Keratinocyte (primary cell): ENCODE results near the gene CNTNAP2. TPM values are rescaled to one million over a fixed set of nuclear protein-coding genes. Genes with fewer than 3 reads are reported as not detected.

ENCODE experiments used
- DNase-seq: peaks from one replicate; pipeline ENCODE4 v3.0.0-alpha.2; 2011; ENCODE audit warnings: low read depth, missing footprints, low spot score
- FAIRE-seq: peaks from 2 replicates; lab custom pipeline; 2011; peaks lifted over from hg19 to GRCh38; lab: Jason Lieb, UNC
- H2AFZ ChIP-seq: 2 replicates; pipeline ENCODE4 v1.6.0; 2012; ENCODE audit warnings: low read length, control low read depth, inconsistent platforms; ENCODE audit not compliant: control insufficient read depth
- H3K27ac ChIP-seq: 2 replicates; pipeline ENCODE4 v1.5.1; 2011; ENCODE audit warnings: low read length; ENCODE audit not compliant: control insufficient read depth, insufficient read depth
- H3K27me3 ChIP-seq: 3 replicates; pipeline ENCODE4 v1.6.0; 2011; ENCODE audit warnings: low read length; ENCODE audit not compliant: control insufficient read depth, insufficient read depth; ENCODE audit errors: extremely low read depth
- H3K36me3 ChIP-seq, 2 experiments: 2 replicates in 1 of 2; 3 replicates in 1 of 2; pipeline ENCODE4 v1.5.1; 2011; ENCODE audit warnings: low read length in 2 of 2, mild to moderate bottlenecking in 1 of 2; ENCODE audit not compliant: control insufficient read depth in 2 of 2, insufficient read depth in 2 of 2; ENCODE audit errors: extremely low read depth in 1 of 2
- H3K4me1 ChIP-seq: 3 replicates; pipeline ENCODE4 v1.5.1; 2011; ENCODE audit warnings: low read length; ENCODE audit not compliant: control insufficient read depth, insufficient read depth; ENCODE audit errors: extremely low read depth
- H3K4me2 ChIP-seq: 3 replicates; pipeline ENCODE4 v1.6.0; 2011; ENCODE audit warnings: low read depth, low read length; ENCODE audit not compliant: control insufficient read depth, insufficient read depth; ENCODE audit errors: extremely low read depth
- H3K4me3 ChIP-seq, 3 experiments: fragments of 200-600 bp in 1 of 3; sonication (generic) in 1 of 3; 2 replicates in 2 of 3; 3 replicates in 1 of 3; pipeline ENCODE4 v1.5.1; 2011 to 2016; ENCODE audit warnings: low read length in 3 of 3, mild to moderate bottlenecking in 3 of 3, control low read depth in 2 of 3, inconsistent platforms in 1 of 3, low read depth in 1 of 3, mixed read lengths in 1 of 3, mixed run types in 1 of 3, moderate library complexity in 1 of 3; ENCODE audit not compliant: control insufficient read depth in 2 of 3, insufficient read depth in 2 of 3; ENCODE audit errors: extremely low read depth in 1 of 3
- H3K79me2 ChIP-seq: 2 replicates; pipeline ENCODE4 v1.6.0; 2012; ENCODE audit warnings: low read length; ENCODE audit not compliant: control insufficient read depth, insufficient read depth
- H3K9ac ChIP-seq: 3 replicates; pipeline ENCODE4 v1.6.0; 2011; ENCODE audit warnings: low read length; ENCODE audit not compliant: control insufficient read depth, insufficient read depth; ENCODE audit errors: extremely low read depth
- H3K9me1 ChIP-seq: 3 replicates; pipeline ENCODE4 v1.6.0; 2011; ENCODE audit warnings: low read length; ENCODE audit not compliant: control insufficient read depth, insufficient read depth; ENCODE audit errors: extremely low read depth
- H3K9me3 ChIP-seq: 2 replicates; pipeline ENCODE4 v1.5.1; 2012; ENCODE audit warnings: low read depth, low read length; ENCODE audit not compliant: control insufficient read depth
- H4K20me1 ChIP-seq: 3 replicates; pipeline ENCODE4 v1.6.0; 2011; ENCODE audit warnings: low read length; ENCODE audit not compliant: control insufficient read depth, insufficient read depth; ENCODE audit errors: extremely low read depth
- EZH2 ChIP-seq: IDR thresholded peaks from one replicate; pipeline ENCODE4 v1.6.1; 2012; ENCODE audit warnings: inconsistent platforms, mild to moderate bottlenecking, low read length, moderate library complexity
- dilution Hi-C: fragments of 300-500 bp; cut with MboI; formaldehyde crosslinking; loops from one replicate; pipeline ENCODE4 v1.7.0; 2020; ENCODE audit warnings: low sequenced_read_pairs; ENCODE audit not compliant: extremely low pct_ligation_motif_present
- polyA plus RNA-seq, 5 experiments: library from polyadenylated mRNA; depleted of rRNA in 3 of 5; stranded (reverse) in 3 of 5; stranded (forward) in 1 of 5; unstranded in 1 of 5; fragments of >200 nt; gene quantifications; 1 replicate in 1 of 5; 2 replicates in 3 of 5; 3 replicates in 1 of 5; pipeline versions ENCODE4 v1.2.1 to v1.2.3, GENCODE V29; 2011 to 2012; ENCODE audit warnings: missing spikeins in 2 of 5, low read depth in 1 of 5, low replicate concordance in 1 of 5
- TF ChIP-seq, protein P1 (sequence below), 3 experiments: IDR thresholded peaks in 1 of 3; conservative IDR thresholded peaks in 1 of 3; optimal IDR thresholded peaks in 1 of 3; 2 replicates in 2 of 3; 3 replicates in 1 of 3; pipeline versions ENCODE3 to v1.5.1; 2011; ENCODE audit warnings: low read length in 3 of 3, mild to moderate bottlenecking in 3 of 3, moderate library complexity in 2 of 3, control low read depth in 1 of 3, inconsistent platforms in 1 of 3; ENCODE audit not compliant: insufficient read depth in 2 of 3; ENCODE audit errors: extremely low read depth in 1 of 3

Gene CNTNAP2
- polyA plus RNA-seq, 1 donor (not counting 4 experiments of a cell fraction or from before 2014, with no cell fraction given), result 1.4 TPM

DNA sequence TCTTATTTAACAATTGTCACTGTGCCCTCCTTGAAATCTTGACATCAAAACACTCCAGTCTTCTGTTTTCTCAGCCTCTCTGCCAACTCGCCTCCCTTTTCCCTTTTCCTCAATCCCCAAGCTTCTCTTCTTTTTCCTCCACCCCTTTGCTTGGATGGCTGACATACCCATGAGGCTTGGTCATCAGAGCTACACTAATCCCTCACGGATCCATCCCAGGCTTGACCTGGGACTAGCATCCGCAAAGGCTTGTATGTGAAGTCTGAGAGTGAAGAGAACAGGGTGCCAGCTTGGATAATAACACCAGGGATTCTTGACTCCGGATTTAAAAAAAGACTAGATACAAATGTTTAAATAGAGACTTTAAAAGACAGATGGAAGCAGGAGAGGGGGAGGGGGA is 2045.2 kb downstream of the CNTNAP2 start:
- no peaks in the 10 kb centered on the region for H3K79me2 ChIP-seq
- no peak overlapping the region for H3K9ac ChIP-seq
- no peaks in the 10 kb centered on the region for H3K9me3 ChIP-seq
- H3K9me1 ChIP-seq, result no peaks in the 10 kb centered on the region
- H4K20me1 ChIP-seq, result no peaks in the 10 kb centered on the region
- no peak overlapping the region for H3K4me3 ChIP-seq
- dilution Hi-C loops, result no loop called here
- no peak overlapping the region for H3K27ac ChIP-seq
- H2AFZ ChIP-seq, result no peak overlapping the region
- FAIRE-seq (no peak), DNase-seq (no peak)
- no peak overlapping the region for H3K4me2 ChIP-seq
- H3K27me3 ChIP-seq, result no peaks in the 10 kb centered on the region
- TF ChIP-seq, protein P1, sequence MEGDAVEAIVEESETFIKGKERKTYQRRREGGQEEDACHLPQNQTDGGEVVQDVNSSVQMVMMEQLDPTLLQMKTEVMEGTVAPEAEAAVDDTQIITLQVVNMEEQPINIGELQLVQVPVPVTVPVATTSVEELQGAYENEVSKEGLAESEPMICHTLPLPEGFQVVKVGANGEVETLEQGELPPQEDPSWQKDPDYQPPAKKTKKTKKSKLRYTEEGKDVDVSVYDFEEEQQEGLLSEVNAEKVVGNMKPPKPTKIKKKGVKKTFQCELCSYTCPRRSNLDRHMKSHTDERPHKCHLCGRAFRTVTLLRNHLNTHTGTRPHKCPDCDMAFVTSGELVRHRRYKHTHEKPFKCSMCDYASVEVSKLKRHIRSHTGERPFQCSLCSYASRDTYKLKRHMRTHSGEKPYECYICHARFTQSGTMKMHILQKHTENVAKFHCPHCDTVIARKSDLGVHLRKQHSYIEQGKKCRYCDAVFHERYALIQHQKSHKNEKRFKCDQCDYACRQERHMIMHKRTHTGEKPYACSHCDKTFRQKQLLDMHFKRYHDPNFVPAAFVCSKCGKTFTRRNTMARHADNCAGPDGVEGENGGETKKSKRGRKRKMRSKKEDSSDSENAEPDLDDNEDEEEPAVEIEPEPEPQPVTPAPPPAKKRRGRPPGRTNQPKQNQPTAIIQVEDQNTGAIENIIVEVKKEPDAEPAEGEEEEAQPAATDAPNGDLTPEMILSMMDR (optimal IDR thresholded peaks at IDR 0.05 in 1 of 3, IDR thresholded peaks at IDR 0.05 in 1 of 3, conservative IDR thresholded peaks at IDR 0.05 in 1 of 3; ENCODE audit: extremely low read depth in 1 of 3, insufficient read depth in 2 of 3, low read length in 3 of 3), result no peak
- TF ChIP-seq EZH2, result no peak
- H3K36me3 ChIP-seq, result no peaks in the 10 kb centered on the region
- H3K4me1 ChIP-seq, result no peaks in the 10 kb centered on the region

DNA sequence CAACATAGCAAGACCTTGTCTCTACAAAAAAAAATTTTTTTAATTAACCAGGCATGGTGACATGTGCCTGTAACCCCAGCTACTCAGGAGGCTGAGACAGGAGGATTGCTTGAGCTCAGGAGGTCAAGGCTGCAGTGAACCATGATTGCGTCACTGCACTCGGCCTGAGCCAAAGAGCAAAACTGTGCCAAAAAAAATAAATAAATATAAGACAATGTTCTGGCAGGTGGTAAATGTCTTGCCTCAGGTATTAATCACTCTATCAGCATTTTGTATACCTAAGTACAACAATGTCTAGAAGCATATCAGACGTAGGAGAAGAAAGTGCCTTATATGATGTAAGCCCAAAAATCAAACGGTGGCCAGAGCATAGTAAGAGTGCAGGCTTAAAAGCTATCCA is 2046.2 kb downstream of the CNTNAP2 start:
- H3K4me3 ChIP-seq, result no peak overlapping the region
- TF ChIP-seq, protein P1 (optimal IDR thresholded peaks at IDR 0.05 in 1 of 3, IDR thresholded peaks at IDR 0.05 in 1 of 3, conservative IDR thresholded peaks at IDR 0.05 in 1 of 3; ENCODE audit: extremely low read depth in 1 of 3, insufficient read depth in 2 of 3, low read length in 3 of 3), result no peak
- no peak for TF ChIP-seq EZH2
- H3K9me3 ChIP-seq, result no peaks in the 10 kb centered on the region
- no peak for DNase-seq
- H3K79me2 ChIP-seq, result no peaks in the 10 kb centered on the region
- no peak overlapping the region for H2AFZ ChIP-seq
- no peak for FAIRE-seq
- dilution Hi-C loops, result no loop called here
- no peaks in the 10 kb centered on the region for H3K4me1 ChIP-seq
- H3K4me2 ChIP-seq, result no peak overlapping the region
- H3K27me3 ChIP-seq, result no peaks in the 10 kb centered on the region
- no peaks in the 10 kb centered on the region for H3K36me3 ChIP-seq
- H3K27ac ChIP-seq, result no peak overlapping the region
- H3K9me1 ChIP-seq, result no peaks in the 10 kb centered on the region
- H3K9ac ChIP-seq, result no peak overlapping the region
- H4K20me1 ChIP-seq, result no peaks in the 10 kb centered on the region
